ENCODE data around the gene KRT31. TPM values are rescaled to one million over a fixed set of nuclear protein-coding genes. Genes with fewer than 3 reads are reported as not detected.
"Not testable (repeated sequence)": the region's sequence is repeated elsewhere in the genome, so short reads cannot be mapped to it uniquely, and the experiment has no call there.

KRT31 gene
- total RNA-seq, 1 experiment from 2014 or later = not detected

- in situ Hi-C loops (cut with HindIII; ENCODE audit: low sequenced_read_pairs) = no loop called here
- no peak for DNase-seq (ENCODE audit: low spot score)
Observed at GRCh38 chr17:41419716-41420115, 22.3 kb upstream of the KRT31 start.

DNA sequence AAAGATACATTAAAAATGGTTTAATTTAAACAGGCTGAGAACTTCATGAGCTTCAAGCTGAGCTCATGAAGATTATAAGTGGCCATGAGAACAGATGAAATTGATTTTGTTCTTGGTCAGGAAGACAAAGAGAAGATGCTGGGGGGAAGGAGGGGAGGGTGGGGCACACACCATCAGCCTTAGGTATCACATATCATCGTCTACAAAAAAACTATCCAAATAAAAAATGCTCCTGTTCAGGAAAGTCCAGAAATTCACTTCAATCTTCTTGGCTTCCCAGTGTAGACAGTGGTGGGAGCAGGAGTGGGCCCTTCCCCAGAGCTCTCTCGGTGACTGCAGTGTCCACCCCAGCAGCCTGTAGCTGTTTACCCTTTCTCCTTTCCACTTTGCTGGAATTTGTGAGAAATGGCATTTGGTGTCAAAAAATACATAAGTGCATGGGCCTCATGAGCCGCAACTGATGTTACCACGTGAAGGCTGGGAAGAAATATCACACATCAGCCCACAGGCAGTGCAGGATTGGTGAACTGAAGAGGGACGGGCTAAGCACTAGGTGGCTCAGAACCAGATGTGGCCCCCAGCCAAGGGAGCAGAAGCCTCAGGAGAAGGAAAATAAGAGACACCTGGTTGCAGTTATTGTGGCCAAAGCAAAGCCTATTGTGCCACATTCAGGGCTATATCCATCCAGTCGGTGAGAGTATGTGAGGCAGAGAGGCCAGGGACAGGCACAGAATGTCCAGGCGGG lies 20.9 kb upstream of the KRT31 start:
- DNase-seq (ENCODE audit: low spot score) = no peak
- in situ Hi-C loops (cut with HindIII; ENCODE audit: low sequenced_read_pairs) = no loop called here

GRCh38 chr17:41417576-41418015 lies 20.2 kb upstream of the KRT31 start:
- DNase-seq (ENCODE audit: low spot score) = no peak
- in situ Hi-C loops (cut with HindIII; ENCODE audit: low sequenced_read_pairs) = no loop called here

- in situ Hi-C loops (cut with HindIII; ENCODE audit: low sequenced_read_pairs) = no loop called here
- no peak for DNase-seq (ENCODE audit: low spot score)
Observed at GRCh38 chr17:41417127-41417526, 19.7 kb upstream of the KRT31 start.

DNA sequence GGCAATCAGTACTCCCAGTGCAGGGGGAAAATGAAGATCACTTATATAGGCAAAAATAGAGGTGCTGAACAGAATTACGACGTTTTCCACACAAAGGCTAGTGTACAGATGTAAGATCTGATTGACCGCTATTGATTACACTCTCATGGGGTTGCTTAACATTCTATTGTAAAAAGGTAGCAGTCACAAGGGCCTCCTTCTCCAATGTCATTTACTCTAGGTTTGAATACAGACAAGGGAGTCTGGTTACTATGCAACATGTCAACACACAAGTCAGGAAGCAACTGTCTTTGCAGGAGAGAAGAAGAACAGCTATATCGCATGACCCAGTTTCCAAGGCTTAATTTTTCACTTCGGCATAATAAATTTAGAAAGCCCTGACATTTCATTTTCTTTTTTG lies 19.1 kb upstream of the KRT31 start:
- in situ Hi-C loops (cut with HindIII; ENCODE audit: low sequenced_read_pairs) = no loop called here
- DNase-seq (ENCODE audit: low spot score) = no peak

- in situ Hi-C loops (cut with HindIII; ENCODE audit: low sequenced_read_pairs) = no loop called here
- no peak for DNase-seq (ENCODE audit: low spot score)
Observed at GRCh38 chr17:41415833-41416335, 18.5 kb upstream of the KRT31 start.

DNA sequence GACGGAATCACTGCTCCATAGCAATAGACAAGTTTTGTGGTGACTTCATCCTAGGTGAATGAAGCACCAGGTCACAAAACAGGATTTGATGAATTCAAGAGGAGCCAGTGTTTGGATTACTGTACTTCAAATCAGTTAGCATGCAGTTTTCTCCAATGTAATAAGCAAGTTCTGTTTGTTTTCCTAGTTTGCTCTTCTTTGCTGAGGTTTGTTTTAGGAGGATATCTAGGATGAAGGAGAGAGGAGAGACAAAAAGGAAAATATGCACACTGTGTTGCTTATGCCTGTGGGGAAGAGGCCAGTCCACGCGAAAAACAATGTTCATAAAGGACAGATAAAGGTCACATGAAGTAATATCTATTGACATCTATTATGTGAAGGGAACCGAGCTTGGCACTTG lies 18.0 kb upstream of the KRT31 start:
- DNase-seq (ENCODE audit: low spot score) = no peak
- in situ Hi-C loops (cut with HindIII; ENCODE audit: low sequenced_read_pairs) = no loop called here

DNA sequence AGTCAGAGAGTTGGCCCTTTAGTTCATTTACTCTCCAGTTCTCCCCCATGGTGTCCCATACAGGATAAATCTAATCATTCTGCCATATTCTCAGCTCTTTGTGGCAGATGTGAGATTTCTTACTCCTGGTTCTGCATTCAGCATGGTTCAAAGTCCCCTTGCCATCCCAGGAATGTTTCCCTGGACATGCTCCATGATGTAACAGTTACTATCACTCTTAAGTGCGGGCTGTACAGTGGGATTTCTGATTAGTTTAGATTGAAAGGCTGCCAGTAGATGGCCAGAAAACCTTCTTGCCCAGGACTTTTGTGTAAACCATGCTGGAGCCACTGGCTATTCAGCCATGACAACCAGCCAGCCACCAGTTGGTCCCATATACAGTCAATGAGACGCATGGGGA lies 16.6 kb upstream of the KRT31 start:
- no peak for DNase-seq (ENCODE audit: low spot score)
- in situ Hi-C loops (cut with HindIII; ENCODE audit: low sequenced_read_pairs) = no loop called here

- in situ Hi-C loops (cut with HindIII; ENCODE audit: low sequenced_read_pairs) = no loop called here
- DNase-seq (ENCODE audit: low spot score) = no peak
Observed at GRCh38 chr17:41413353-41413957, 16.0 kb upstream of the KRT31 start.

- in situ Hi-C loops (cut with HindIII; ENCODE audit: low sequenced_read_pairs) = no loop called here
- DNase-seq (ENCODE audit: low spot score) = no peak
Observed at GRCh38 chr17:41411072-41411840, 13.8 kb upstream of the KRT31 start.

- in situ Hi-C loops (cut with HindIII; ENCODE audit: low sequenced_read_pairs) = no loop called here
- no peak for DNase-seq (ENCODE audit: low spot score)
Observed at GRCh38 chr17:41407226-41407625, 9.8 kb upstream of the KRT31 start.

DNA sequence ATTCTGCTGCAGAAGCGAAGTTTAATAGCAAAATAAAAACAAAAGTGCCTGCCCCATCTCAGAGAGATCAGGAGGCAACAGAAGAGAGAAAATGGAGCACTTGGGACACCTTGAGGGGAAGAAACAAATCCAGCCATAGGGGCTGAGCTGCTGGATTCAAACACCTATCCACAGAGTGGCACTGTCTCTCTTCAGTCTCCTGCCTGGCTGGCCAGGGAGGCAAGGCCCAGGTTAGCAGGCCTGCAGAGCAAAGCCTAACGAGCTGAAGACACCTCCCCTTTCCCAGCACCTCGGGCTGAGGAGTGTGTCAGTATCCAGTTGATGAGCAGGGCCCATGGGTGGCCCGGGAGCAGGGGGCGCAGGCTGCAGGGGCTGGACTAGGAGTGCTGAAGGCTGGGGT lies 8.8 kb upstream of the KRT31 start:
- in situ Hi-C loops (cut with HindIII; ENCODE audit: low sequenced_read_pairs) = no loop called here
- DNase-seq (ENCODE audit: low spot score) = peak; percentile 10

DNA sequence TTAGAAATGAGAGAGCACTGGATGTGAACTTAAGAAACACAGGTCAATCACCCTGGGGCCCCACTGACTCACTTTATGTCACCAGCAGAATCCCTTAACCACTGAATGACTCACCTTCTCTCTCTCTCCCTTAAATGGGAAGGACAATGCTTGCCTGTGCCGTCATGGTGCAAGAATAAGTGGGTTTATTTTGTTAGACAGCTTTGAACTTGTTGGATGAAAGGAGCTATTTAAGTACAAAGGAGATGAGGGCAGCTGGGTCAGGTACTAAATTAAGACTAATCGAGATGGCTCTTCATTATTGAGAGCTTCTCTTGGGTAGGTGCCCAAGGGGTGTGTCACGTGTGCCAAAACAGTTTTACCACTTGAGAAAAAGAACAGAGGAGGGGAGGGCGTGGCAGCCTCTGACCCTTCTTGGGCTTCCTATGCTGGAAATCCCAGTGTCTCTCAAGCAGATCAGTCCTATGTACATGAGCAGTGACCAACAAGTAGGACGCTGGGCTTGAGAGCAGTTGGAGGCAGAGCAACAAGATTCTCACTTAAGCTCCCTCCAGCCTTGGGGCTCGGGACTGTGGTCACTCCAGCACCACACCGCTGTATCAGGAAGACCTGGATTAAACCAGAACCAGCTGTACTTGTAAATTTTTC lies 6.7 kb upstream of the KRT31 start:
- in situ Hi-C loops (cut with HindIII; ENCODE audit: low sequenced_read_pairs) = no loop called here

DNA sequence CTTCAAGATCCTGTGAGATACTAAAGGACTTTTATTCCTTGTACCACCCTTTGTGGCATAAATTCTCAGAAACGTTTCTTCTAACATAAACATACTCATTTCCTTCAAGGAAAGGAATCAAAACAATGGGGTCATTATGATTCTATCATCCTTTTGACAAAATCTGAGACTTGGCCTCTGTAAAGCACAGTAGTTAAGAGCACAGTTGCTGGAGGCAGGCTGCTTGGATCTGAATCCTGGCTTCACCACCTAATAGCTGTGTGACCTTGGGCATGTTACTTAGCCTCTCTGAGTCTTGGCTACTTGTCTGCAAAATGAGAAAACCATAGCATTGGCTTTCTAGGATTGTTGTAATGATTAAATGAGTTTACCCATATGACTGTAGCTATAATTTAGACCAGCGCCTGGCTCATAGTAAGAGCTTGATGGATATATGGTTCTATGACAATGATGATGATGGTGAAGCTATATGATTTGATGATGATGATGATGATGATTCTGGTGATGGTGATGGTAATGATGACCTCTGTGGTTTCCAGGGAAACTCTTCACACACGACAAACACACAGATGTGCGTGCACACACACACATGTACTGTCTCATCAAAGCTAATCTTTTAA lies 6.1 kb upstream of the KRT31 start:
- DNase-seq (ENCODE audit: low spot score) = no peak
- in situ Hi-C loops (cut with HindIII; ENCODE audit: low sequenced_read_pairs) = no loop called here

More for the DNA sequence above, 6.7 kb upstream of the KRT31 start:
- no peak for DNase-seq (ENCODE audit: low spot score)

- no peak for DNase-seq (ENCODE audit: low spot score)
- in situ Hi-C loops (cut with HindIII; ENCODE audit: low sequenced_read_pairs) = no loop called here
Observed at GRCh38 chr17:41402161-41402560, 4.8 kb upstream of the KRT31 start.

DNA sequence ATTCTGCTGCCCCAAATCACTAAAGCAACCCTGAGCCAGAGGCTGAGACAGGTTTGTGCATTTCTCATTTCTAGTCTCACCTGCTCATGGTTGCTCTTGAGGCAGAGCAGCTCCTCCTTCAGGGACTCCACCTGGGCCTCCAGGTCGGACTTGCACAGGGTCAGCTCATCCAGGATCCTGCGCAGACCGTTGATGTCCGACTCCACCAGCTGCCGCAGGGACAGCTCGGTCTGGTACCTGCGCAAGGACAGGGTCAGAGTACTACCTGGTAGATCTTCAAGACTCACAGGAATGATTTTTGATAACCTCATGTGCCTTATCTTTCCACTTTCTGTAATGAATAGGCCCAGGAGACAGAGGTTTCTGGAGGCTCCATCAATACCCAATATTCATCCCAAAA lies 1.1 kb downstream of the KRT31 start:
- peak; percentile 64 for DNase-seq (ENCODE audit: low spot score)
- in situ Hi-C loops (cut with HindIII; ENCODE audit: low sequenced_read_pairs) = no loop called here

DNA sequence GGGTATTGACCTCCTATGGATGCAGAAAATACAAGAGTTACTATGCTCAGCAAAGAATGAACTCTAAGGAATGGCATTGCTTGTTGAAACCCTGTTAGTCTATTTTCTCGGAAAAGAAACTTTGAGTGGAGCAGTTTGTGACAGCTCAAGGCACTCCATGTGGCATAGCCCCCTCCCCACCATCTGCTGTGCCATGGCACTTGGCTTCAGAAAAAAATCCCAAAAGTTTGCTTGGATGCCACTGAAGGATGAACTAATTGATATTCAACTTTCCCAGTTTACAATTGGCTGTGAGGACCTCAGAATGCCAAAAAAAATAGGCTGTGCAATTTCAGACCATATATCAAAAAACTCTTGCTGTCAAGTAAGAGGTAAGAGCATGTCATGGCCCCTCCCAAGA lies 1.8 kb downstream of the KRT31 start:
- in situ Hi-C loops (cut with HindIII; ENCODE audit: low sequenced_read_pairs) = no loop called here
- DNase-seq (ENCODE audit: low spot score) = no peak

DNA sequence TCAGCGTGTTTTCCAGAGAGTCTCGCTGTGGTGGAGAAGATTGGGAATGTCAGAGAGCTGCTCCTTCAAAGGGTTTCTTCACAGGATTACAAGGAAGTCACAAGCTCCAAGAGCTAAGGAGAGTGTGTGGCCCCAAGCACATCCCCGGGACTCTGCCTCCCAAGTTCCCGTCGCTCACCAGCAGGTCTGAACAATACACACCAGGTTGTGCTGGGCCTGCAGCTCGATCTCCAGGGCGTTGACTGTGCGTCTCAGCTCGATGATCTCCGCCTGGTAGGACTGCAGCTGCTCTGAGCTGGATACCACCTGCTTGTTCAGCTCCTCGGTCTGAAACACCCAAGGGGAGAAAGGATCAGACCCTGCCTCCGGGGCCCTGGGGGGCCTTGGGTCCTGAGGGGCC lies 2.4 kb downstream of the KRT31 start:
- in situ Hi-C loops (cut with HindIII; ENCODE audit: low sequenced_read_pairs); DNase-seq (ENCODE audit: low spot score): not testable (repeated sequence)

GRCh38 chr17:41394254-41394996 lies 3.0 kb downstream of the KRT31 start:
- peak; percentile 49 for DNase-seq (ENCODE audit: low spot score)
- in situ Hi-C loops (cut with HindIII; ENCODE audit: low sequenced_read_pairs) = no loop called here

Measured in G401 (cell line).